Esophagus squamous epithelium (tissue), 4 donors: Measurements from ENCODE around the gene ZNF750.

Experiments used
- CTCF ChIP-seq, 6 experiments: fragments of 450-650 bp in 4 of 6; fragments of 200-600 bp in 2 of 6; sonication (generic) in 2 of 6; IDR thresholded peaks; one replicate each; pipeline ENCODE4 v1.5.1; 2016 to 2019; ENCODE audit warnings: antibody characterized with exemption in 6 of 6, mild to moderate bottlenecking in 4 of 6, moderate library complexity in 4 of 6
- POLR2A ChIP-seq, 4 donors: fragments of 450-650 bp; IDR thresholded peaks; one replicate each; pipeline ENCODE4 v1.6.1; 2017; ENCODE audit warnings: antibody characterized with exemption in 4 of 4, mild to moderate bottlenecking in 4 of 4, moderate library complexity in 3 of 4

DNA sequence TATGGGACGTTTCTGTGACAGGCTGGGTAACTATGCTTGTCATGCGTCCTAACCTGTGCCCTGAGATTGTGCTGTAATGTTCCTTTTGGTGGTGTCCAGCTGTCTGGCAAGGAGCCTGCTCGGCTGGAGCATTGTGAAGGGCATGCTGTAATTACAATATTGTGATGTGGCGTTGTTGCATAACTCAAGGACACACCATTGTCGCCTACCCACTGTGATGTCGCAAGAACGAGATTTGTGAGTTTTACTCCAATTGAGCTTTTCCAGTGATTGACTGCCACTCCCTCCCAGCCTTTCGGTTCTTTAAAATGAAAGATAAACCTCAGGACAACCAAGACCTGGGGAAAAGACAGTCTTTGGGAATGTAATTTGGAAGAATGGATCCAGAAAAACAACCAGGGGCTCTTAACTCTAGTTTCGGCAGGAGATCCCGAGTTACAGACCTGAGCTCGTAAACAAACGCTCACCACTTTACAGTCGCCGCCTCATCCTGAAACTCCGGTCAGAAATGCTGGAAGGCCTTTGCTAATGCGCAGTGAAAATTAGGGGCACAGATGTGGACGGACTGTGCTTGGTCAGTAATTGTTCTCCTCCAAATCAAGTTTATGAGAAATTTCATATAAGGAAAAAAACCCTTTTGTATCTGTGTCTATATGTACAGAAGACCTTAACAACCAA, 1.3 kb downstream of the ZNF750 start:
- TF ChIP-seq POLR2A (IDR thresholded peaks at IDR 0.05) = peak in 1 of 4 donors; percentile 20
- no peak for TF ChIP-seq CTCF (IDR thresholded peaks at IDR 0.05)
